ENCODE results near the gene SIN3A.

Gene SIN3A

DNA sequence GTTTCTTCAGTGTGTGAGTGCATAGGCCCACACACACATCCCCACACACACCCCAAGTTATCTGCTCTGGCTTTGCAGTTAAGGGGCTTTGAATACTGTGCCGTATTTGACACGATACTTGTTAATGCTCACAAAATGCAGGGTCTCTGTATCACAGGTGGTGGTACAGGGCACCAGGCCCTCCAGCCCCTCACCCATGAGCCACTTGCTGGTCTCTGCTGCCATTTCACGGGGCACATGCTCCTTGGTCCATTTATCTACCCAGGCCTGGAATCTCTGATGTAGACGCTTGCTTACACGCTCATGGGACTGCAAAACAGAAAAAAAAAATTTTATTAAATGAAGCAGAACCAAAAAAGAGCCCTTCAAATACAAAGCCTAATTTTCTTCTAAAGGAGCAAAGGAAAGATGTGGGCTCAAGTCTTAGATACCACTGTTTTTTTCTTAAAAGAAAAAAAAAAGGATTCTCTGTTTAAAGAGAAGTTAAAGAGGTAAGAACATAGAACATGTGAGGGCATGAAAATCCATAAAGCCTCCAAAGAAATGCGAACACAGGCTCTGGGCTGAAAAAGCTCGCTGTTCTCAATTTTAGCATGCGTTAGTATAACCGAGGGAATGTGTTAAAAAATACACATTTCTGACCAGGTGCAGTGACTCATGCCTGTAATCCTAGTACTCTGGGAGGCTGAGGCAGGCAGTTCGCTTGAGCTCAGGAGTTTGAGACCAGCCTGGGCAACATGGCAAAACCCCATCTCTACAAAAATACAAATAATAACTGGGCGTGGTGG lies 79.4 kb downstream of the SIN3A start:
- Histone ChIP-seq H4K20me1 (ENCODE audit: low read depth, low read length) (no peaks in the 10 kb centered on the region), H3K27me3 (ENCODE audit: low read length) (no peaks in the 10 kb centered on the region), H3K79me2 (ENCODE audit: insufficient read depth, low read length) (no peaks in the 10 kb centered on the region), H3K4me3 (ENCODE audit: insufficient read depth, low read length, poor library complexity, severe bottlenecking) (no peak overlapping the region), H3K9me2 (replicated peaks; ENCODE audit: insufficient read depth, low read length) (no peaks in the 10 kb centered on the region), H3K9ac (ENCODE audit: low read length) (no peak overlapping the region), H2AFZ (ENCODE audit: low read depth, low read length, severe bottlenecking) (no peak overlapping the region), H3F3A (ENCODE audit: insufficient read depth) (peaks cover 28% of the 10 kb centered on the region), H3K4me2 (ENCODE audit: low read depth, low read length, poor library complexity, severe bottlenecking) (no peak overlapping the region), H3K27ac (ENCODE audit: low read depth, low read length) (no peak overlapping the region), H3K36me3 (ENCODE audit: low read length) (peaks cover 11% of the 10 kb centered on the region; the same call in 1 of the 2 replicates), H3K9me3 (ENCODE audit: insufficient read depth, low read length) (no peaks in the 10 kb centered on the region)
- no peak for TF ChIP-seq EZH2phosphoT487 (conservative IDR thresholded peaks at IDR 0.05; ENCODE audit: low read length)
- TF ChIP-seq, protein P1, sequence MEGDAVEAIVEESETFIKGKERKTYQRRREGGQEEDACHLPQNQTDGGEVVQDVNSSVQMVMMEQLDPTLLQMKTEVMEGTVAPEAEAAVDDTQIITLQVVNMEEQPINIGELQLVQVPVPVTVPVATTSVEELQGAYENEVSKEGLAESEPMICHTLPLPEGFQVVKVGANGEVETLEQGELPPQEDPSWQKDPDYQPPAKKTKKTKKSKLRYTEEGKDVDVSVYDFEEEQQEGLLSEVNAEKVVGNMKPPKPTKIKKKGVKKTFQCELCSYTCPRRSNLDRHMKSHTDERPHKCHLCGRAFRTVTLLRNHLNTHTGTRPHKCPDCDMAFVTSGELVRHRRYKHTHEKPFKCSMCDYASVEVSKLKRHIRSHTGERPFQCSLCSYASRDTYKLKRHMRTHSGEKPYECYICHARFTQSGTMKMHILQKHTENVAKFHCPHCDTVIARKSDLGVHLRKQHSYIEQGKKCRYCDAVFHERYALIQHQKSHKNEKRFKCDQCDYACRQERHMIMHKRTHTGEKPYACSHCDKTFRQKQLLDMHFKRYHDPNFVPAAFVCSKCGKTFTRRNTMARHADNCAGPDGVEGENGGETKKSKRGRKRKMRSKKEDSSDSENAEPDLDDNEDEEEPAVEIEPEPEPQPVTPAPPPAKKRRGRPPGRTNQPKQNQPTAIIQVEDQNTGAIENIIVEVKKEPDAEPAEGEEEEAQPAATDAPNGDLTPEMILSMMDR (IDR thresholded peaks at IDR 0.05; ENCODE audit: insufficient read depth, low read length, poor library complexity, severe bottlenecking), result no peak

DNA sequence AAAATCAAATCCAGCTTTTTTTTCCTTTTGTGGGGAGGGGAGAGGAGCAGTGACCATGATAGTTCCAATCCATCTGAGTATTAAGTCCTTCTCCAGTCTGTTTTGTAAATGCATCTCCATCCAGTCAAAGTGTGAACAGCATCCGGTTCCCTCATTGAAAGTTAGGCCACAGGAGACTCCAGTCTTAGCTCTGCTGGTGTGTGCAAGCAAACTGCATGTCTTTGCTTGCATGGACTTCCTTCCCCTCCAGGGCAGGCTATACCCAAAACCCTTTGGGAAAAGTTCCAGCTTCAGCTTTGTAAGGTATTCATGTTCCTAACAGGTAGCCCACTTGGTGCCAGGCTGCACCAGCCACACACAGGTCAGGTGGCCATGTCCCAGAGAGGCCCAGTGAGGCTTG lies 80.0 kb downstream of the SIN3A start:
- Histone ChIP-seq H2AFZ (ENCODE audit: low read depth, low read length, severe bottlenecking) (no peak overlapping the region), H3K4me2 (ENCODE audit: low read depth, low read length, poor library complexity, severe bottlenecking) (no peak overlapping the region), H3K9me3 (ENCODE audit: insufficient read depth, low read length) (no peaks in the 10 kb centered on the region), H4K20me1 (ENCODE audit: low read depth, low read length) (no peaks in the 10 kb centered on the region), H3K9ac (ENCODE audit: low read length) (no peak overlapping the region), H3K4me3 (ENCODE audit: insufficient read depth, low read length, poor library complexity, severe bottlenecking) (no peak overlapping the region), H3K36me3 (ENCODE audit: low read length) (peaks cover 11% of the 10 kb centered on the region; the same call in 1 of the 2 replicates), H3K9me2 (replicated peaks; ENCODE audit: insufficient read depth, low read length) (no peaks in the 10 kb centered on the region), H3K27me3 (ENCODE audit: low read length) (no peaks in the 10 kb centered on the region), H3F3A (ENCODE audit: insufficient read depth) (peaks cover 28% of the 10 kb centered on the region), H3K79me2 (ENCODE audit: insufficient read depth, low read length) (no peaks in the 10 kb centered on the region), H3K27ac (ENCODE audit: low read depth, low read length) (no peak overlapping the region)
- TF ChIP-seq EZH2phosphoT487 (conservative IDR thresholded peaks at IDR 0.05; ENCODE audit: low read length), result no peak
- TF ChIP-seq, protein P1 (IDR thresholded peaks at IDR 0.05; ENCODE audit: insufficient read depth, low read length, poor library complexity, severe bottlenecking), result no peak

DNA sequence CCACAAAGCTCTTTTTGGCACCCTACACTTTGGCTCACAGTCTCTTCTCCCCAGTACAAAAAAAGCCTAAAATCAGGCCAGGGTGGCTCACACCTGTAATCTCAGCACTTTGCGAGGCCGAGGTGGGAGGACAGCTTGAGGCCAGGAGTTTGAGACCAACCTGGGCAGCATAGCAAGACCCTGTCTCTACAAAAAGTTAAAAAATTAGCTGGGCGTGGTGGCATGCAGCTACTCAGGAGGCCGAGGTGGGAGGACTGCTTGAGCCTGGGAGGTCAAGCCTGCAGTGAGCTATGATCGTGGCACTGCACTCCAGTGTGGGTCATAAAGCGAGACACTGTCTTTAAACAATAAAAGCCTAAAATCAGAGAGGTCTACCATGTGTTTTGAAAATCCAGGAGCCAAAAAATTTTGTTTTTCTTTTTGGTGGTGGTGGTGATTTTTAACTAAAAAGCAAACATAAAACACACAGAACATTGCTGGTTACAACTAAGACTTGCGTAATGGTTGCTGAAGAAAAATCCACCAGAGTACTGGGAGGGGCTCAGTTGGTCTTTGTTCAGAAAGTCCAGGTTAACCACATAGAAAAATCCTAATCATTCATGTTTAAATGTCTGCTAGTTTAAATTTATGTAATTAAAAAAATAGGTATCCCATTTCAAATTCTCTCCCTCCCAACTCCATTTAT lies 81.5 kb downstream of the SIN3A start:
- Histone ChIP-seq H3K27ac (ENCODE audit: low read depth, low read length) (no peak overlapping the region), H3K9me3 (ENCODE audit: insufficient read depth, low read length) (no peaks in the 10 kb centered on the region), H3F3A (ENCODE audit: insufficient read depth) (peaks cover 28% of the 10 kb centered on the region), H3K9ac (ENCODE audit: low read length) (no peak overlapping the region), H3K9me2 (replicated peaks; ENCODE audit: insufficient read depth, low read length) (no peaks in the 10 kb centered on the region), H2AFZ (ENCODE audit: low read depth, low read length, severe bottlenecking) (no peak overlapping the region), H3K36me3 (ENCODE audit: low read length) (peaks cover 2% of the 10 kb centered on the region; the same call in 1 of the 2 replicates), H3K27me3 (ENCODE audit: low read length) (no peaks in the 10 kb centered on the region), H3K4me3 (ENCODE audit: insufficient read depth, low read length, poor library complexity, severe bottlenecking) (no peak overlapping the region), H3K79me2 (ENCODE audit: insufficient read depth, low read length) (no peaks in the 10 kb centered on the region), H4K20me1 (ENCODE audit: low read depth, low read length) (no peaks in the 10 kb centered on the region), H3K4me2 (ENCODE audit: low read depth, low read length, poor library complexity, severe bottlenecking) (peak overlapping the region; percentile 85)
- no peak for TF ChIP-seq EZH2phosphoT487 (conservative IDR thresholded peaks at IDR 0.05; ENCODE audit: low read length)
- TF ChIP-seq, protein P1 (IDR thresholded peaks at IDR 0.05; ENCODE audit: insufficient read depth, low read length, poor library complexity, severe bottlenecking), result no peak
